ENCODE data around the gene OMG. TPM values are rescaled to one million over a fixed set of nuclear protein-coding genes. Genes with fewer than 3 reads are reported as not detected.

Gene OMG
- total RNA-seq, 6 donors from 2014 or later: 2.1 to 25.7 (median 7.3) TPM; not detected in 1

GRCh38 chr17:31310260-31310659 lies 13.2 kb upstream of the OMG start:
- TF ChIP-seq CTCF (IDR thresholded peaks at IDR 0.05) (no peak), POLR2A (IDR thresholded peaks at IDR 0.05) (no peak), EP300 (IDR thresholded peaks at IDR 0.05) (no peak), POLR2AphosphoS5 (IDR thresholded peaks at IDR 0.05) (no peak)
- H3K27me3 ChIP-seq: no peaks in the 10 kb centered on the region
- H3K36me3 ChIP-seq: no peaks in the 10 kb centered on the region
- H3K4me1 ChIP-seq: peaks cover 0 to 7% (median 3%) of the 10 kb centered on the region in 4 donors
- ATAC-seq (ENCODE audit: low FRiP score in 2 of 2): no peak
- no peaks in the 10 kb centered on the region for H3K9me3 ChIP-seq
- DNase-seq: no peak
- peak overlapping the region; percentile 62 to 83 (median 69) for H3K27ac ChIP-seq
- H3K4me3 ChIP-seq: peak overlapping the region in 2 of 4 donors; percentile 40 to 43
- WGBS, 2 donors: 26 to 46% methylated on average over 2 of the region's 2 CpGs

- Histone ChIP-seq H3K4me3 (peak overlapping the region in 2 of 4 donors; percentile 1 to 43), H3K27ac (peak overlapping the region; percentile 62 to 83 (median 69)), H3K4me1 (peaks cover 0 to 6% (median 2%) of the 10 kb centered on the region in 4 donors), H3K36me3 (peaks cover 0 to 4% (median 0%) of the 10 kb centered on the region in 4 donors), H3K9me3 (no peaks in the 10 kb centered on the region), H3K27me3 (no peaks in the 10 kb centered on the region)
- ATAC-seq (ENCODE audit: low FRiP score in 2 of 2) (peak; percentile 69 to 76), DNase-seq (no peak)
- WGBS, 2 donors: 72 to 82% methylated on average over 2 of the region's 2 CpGs
- TF ChIP-seq POLR2A (IDR thresholded peaks at IDR 0.05) (peak in 1 of 4 donors; percentile 45), CTCF (IDR thresholded peaks at IDR 0.05) (no peak)
Measured at GRCh38 chr17:31309556-31309955, 12.5 kb upstream of the OMG start.

- no peaks in the 10 kb centered on the region for H3K27me3 ChIP-seq
- H3K4me1 ChIP-seq: peaks cover 0 to 6% (median 2%) of the 10 kb centered on the region in 4 donors
- H3K36me3 ChIP-seq: peaks cover 0 to 4% (median 0%) of the 10 kb centered on the region in 4 donors
- DNase-seq (no peak), ATAC-seq (ENCODE audit: low FRiP score in 2 of 2) (peak in 1 of 2 donors; percentile 49)
- 62% methylated on average over 5 of the region's 5 CpGs for WGBS, 2 donors
- TF ChIP-seq POLR2A (IDR thresholded peaks at IDR 0.05): peak in 1 of 4 donors; percentile 44
- TF ChIP-seq POLR2AphosphoS5 (IDR thresholded peaks at IDR 0.05): no peak
- no peak for TF ChIP-seq CTCF (IDR thresholded peaks at IDR 0.05)
- H3K27ac ChIP-seq: peak overlapping the region; percentile 62 to 83 (median 69)
- peak overlapping the region in 2 of 4 donors; percentile 1 to 43 for H3K4me3 ChIP-seq
- no peaks in the 10 kb centered on the region for H3K9me3 ChIP-seq
Measured at GRCh38 chr17:31308372-31309334, 11.6 kb upstream of the OMG start.

- Histone ChIP-seq H3K4me1 (peaks cover 0 to 6% (median 2%) of the 10 kb centered on the region in 4 donors), H3K36me3 (peaks cover 0 to 4% (median 0%) of the 10 kb centered on the region in 4 donors), H3K27ac (peak overlapping the region in 1 of 4 donors; percentile 83), H3K9me3 (no peaks in the 10 kb centered on the region), H3K4me3 (peak overlapping the region in 1 of 4 donors; percentile 43), H3K27me3 (no peaks in the 10 kb centered on the region)
- TF ChIP-seq POLR2A (IDR thresholded peaks at IDR 0.05): no peak
- TF ChIP-seq CTCF (IDR thresholded peaks at IDR 0.05): no peak
- TF ChIP-seq EP300 (IDR thresholded peaks at IDR 0.05): no peak
- TF ChIP-seq POLR2AphosphoS5 (IDR thresholded peaks at IDR 0.05): no peak
- DNase-seq: no peak
- no peak for ATAC-seq (ENCODE audit: low FRiP score in 2 of 2)
- 60 to 64% methylated on average over 1 of the region's 1 CpG for WGBS, 2 donors
Measured at GRCh38 chr17:31307640-31308039, 10.6 kb upstream of the OMG start.
